Measurements from ENCODE around the gene BCAT1. TPM values are rescaled to one million over a fixed set of nuclear protein-coding genes. Genes with fewer than 3 reads are reported as not detected.

BCAT1 gene
- total and polyA plus RNA-seq, 2 of the 8 experiments (the other 6 are each of a cell fraction or from before 2014, with no cell fraction given) = 19.7 to 263 TPM

GRCh38 chr12:24991209-24992049, 42.5 kb upstream of the BCAT1 start:
- H3K27ac ChIP-seq (ENCODE audit: low read depth, low read length) = no peak overlapping the region

More at GRCh38 chr12:24991209-24992049, 42.5 kb upstream of the BCAT1 start:
- no peak overlapping the region for H3K18ac ChIP-seq (ENCODE audit: extremely low read depth, low read length)
- no peak overlapping the region for H2AFZ ChIP-seq (ENCODE audit: low read length)
- no peak overlapping the region for H2BK5ac ChIP-seq (ENCODE audit: low read depth, low read length)
- H3K9me3 ChIP-seq (ENCODE audit: insufficient read depth in 2 of 2, low read depth in 1 of 2, low read length in 1 of 2) = no peaks in the 10 kb centered on the region
- no peak overlapping the region for H3K9ac ChIP-seq (replicated peaks in 1 of 4; ENCODE audit: extremely low read depth in 1 of 4, low read depth in 3 of 4, low read length in 3 of 4)
- H3K4me3 ChIP-seq (ENCODE audit: extremely low read depth in 1 of 4, insufficient read depth in 2 of 4, low read depth in 3 of 4, low read length in 4 of 4) = no peak overlapping the region
- no peak overlapping the region for H2BK20ac ChIP-seq (ENCODE audit: low read length)
- H3K79me2 ChIP-seq (ENCODE audit: control insufficient read depth in 1 of 2, insufficient read depth in 2 of 2, low read length in 2 of 2) = no peaks in the 10 kb centered on the region
- H3K4ac ChIP-seq (replicated peaks; ENCODE audit: insufficient read length, low read depth, low read length) = no peak overlapping the region
- no peak overlapping the region for H2AK5ac ChIP-seq (ENCODE audit: low read depth, low read length)
- TF ChIP-seq EP300 (IDR thresholded peaks at IDR 0.05; ENCODE audit: borderline replicate concordance in 1 of 2, low read depth in 2 of 2, low read length in 2 of 2) (no peak), POU5F1 (IDR thresholded peaks at IDR 0.05; ENCODE audit: low read depth, low read length) (no peak), EGR1 (IDR thresholded peaks at IDR 0.05; ENCODE audit: borderline replicate concordance, low read depth, low read length) (no peak), SUZ12 (IDR thresholded peaks at IDR 0.05; ENCODE audit: low read length) (no peak), RBBP5 (IDR thresholded peaks at IDR 0.05; ENCODE audit: borderline replicate concordance, low read depth, low read length) (no peak), RAD21 (IDR thresholded peaks at IDR 0.05 in 1 of 2, conservative IDR thresholded peaks at IDR 0.05 in 1 of 2; ENCODE audit: low read depth in 2 of 2, low read length in 2 of 2) (peak; percentile 82 to 86), KDM5A (IDR thresholded peaks at IDR 0.05; ENCODE audit: low read length) (no peak), CREB1 (IDR thresholded peaks at IDR 0.05) (no peak)
- TF ChIP-seq, protein P1, sequence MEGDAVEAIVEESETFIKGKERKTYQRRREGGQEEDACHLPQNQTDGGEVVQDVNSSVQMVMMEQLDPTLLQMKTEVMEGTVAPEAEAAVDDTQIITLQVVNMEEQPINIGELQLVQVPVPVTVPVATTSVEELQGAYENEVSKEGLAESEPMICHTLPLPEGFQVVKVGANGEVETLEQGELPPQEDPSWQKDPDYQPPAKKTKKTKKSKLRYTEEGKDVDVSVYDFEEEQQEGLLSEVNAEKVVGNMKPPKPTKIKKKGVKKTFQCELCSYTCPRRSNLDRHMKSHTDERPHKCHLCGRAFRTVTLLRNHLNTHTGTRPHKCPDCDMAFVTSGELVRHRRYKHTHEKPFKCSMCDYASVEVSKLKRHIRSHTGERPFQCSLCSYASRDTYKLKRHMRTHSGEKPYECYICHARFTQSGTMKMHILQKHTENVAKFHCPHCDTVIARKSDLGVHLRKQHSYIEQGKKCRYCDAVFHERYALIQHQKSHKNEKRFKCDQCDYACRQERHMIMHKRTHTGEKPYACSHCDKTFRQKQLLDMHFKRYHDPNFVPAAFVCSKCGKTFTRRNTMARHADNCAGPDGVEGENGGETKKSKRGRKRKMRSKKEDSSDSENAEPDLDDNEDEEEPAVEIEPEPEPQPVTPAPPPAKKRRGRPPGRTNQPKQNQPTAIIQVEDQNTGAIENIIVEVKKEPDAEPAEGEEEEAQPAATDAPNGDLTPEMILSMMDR (IDR thresholded peaks at IDR 0.05; ENCODE audit: control extremely low read depth in 1 of 3, insufficient read depth in 1 of 3, low read depth in 1 of 3, low read length in 3 of 3) = peak in 2 of 3 experiments; percentile 48 to 55; a peak in 2 of 4 replicates
- H3K14ac ChIP-seq (ENCODE audit: insufficient read length) = no peak overlapping the region
- no peak overlapping the region for H3K56ac ChIP-seq (replicated peaks; ENCODE audit: insufficient read length, low read depth, low read length)
- FAIRE-seq = peak; percentile 58
- WGBS, 2 experiments (ENCODE audit: extremely low coverage in 1 of 2, insufficient coverage in 1 of 2, insufficient read length in 1 of 2, insufficient replicate concordance in 2 of 2, low coverage in 1 of 2, low lambda C conversion rate in 2 of 2, missing lambda C conversion rate in 1 of 2) = 45% methylated on average over 9 of the region's 9 CpGs; no CpG with 5 or more reads in 1 of the 2 experiments
- no peak overlapping the region for H4K5ac ChIP-seq (ENCODE audit: insufficient read length, low read depth, low read length)
- no peaks in the 10 kb centered on the region for H3K79me1 ChIP-seq (ENCODE audit: low read depth, low read length)
- no peaks in the 10 kb centered on the region for H3K36me3 ChIP-seq (ENCODE audit: control insufficient read depth in 2 of 4, insufficient read depth in 4 of 4, low read length in 3 of 4)
- no peak overlapping the region for H2BK12ac ChIP-seq (ENCODE audit: low read depth, low read length)
- DNase-seq (ENCODE audit: low read depth in 1 of 2, low spot score in 2 of 2) = no peak
- no peaks in the 10 kb centered on the region for H3K4me1 ChIP-seq (replicated peaks in 1 of 4; ENCODE audit: control insufficient read depth in 3 of 4, insufficient read depth in 4 of 4, low read length in 3 of 4)
- no peak overlapping the region; the same call in 1 of the 2 replicates for H4K8ac ChIP-seq (ENCODE audit: extremely low read depth, insufficient read depth, low read length)
- ChIA-PET CTCF (ENCODE audit: partially characterized antibody) (interaction anchor here (0.5 to 5.5 kb wide), 38 partner anchors 8 to 355 kb away, joined by 3 to 57 read pairs (median 4); a partner anchor contains a TSS), POLR2A (ENCODE audit: partially characterized antibody) (no interaction called here)
- H3K23ac ChIP-seq (ENCODE audit: insufficient read length) = no peak overlapping the region
- H3K27me3 ChIP-seq (replicated peaks in 1 of 4; ENCODE audit: control insufficient read depth in 3 of 4, extremely low read depth in 1 of 4, insufficient read depth in 3 of 4, low read length in 3 of 4) = no peaks in the 10 kb centered on the region
- no peak overlapping the region for H2BK120ac ChIP-seq (replicated peaks; ENCODE audit: low read depth, low read length)
- H3K4me2 ChIP-seq (ENCODE audit: insufficient read depth in 1 of 2, low read depth in 2 of 2, low read length in 2 of 2) = no peak overlapping the region
- no peak overlapping the region for H2BK15ac ChIP-seq (ENCODE audit: low read length)
- H4K20me1 ChIP-seq (replicated peaks in 1 of 2; ENCODE audit: control insufficient read depth in 1 of 2, insufficient read depth in 2 of 2, low read length in 2 of 2) = no peaks in the 10 kb centered on the region
- H3K23me2 ChIP-seq (ENCODE audit: low read depth, low read length) = no peaks in the 10 kb centered on the region
- H4K91ac ChIP-seq (replicated peaks; ENCODE audit: insufficient read length, low read length) = no peak overlapping the region

All from H1 (cell line).